Measurements from ENCODE around the gene C12orf54. TPM values are rescaled to one million over a fixed set of nuclear protein-coding genes. Genes with fewer than 3 reads are reported as not detected.
"Not testable (repeated sequence)": the region's sequence is repeated elsewhere in the genome, so short reads cannot be mapped to it uniquely, and the experiment has no call there.

Gene C12orf54
- not detected for total RNA-seq

DNA sequence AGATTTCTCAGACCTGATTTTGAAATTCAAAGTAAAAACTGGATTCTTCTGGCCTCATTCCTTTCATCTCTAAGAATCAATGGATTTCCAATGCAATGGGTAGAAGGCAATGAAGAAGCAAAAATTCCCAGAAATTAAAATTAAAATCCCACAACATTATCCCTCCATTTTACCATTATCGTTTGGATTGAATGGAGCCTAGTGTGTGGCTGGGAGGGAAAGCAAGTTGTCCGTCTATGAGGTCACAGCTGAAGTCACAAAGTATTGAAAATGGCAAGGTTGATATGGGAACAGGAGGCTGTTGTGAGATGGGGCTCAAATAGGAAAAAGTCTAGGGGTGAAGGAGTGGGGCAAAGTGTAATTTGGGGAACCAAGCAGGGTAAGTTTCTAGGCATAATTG is at the start of gene C12orf54:
Gene C12orf54, plus strand, starts transcription at position 301 of the 400 bp plus-strand sequence. CDS start 799 bp downstream, outside the sequence.
- DNase-seq = no peak

DNA sequence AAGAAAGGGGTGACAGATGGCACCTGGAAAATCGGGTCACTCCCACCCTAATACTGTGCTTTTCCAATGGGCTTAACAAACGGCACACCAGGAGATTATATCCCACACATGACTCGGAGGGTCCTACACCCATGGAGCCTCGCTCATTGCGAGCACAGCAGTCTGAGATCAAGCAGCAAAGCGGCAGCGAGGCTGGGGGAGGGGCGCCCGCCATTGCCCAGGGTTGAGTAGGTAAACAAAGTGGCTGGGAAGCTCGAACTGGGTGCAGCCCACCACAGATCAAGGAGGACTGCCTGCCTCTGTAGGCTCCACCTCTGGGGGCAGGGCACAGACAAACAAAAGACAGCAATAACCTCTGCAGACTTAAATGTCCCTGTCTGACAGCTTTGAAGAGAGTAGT is 48.3 kb upstream of the C12orf54 start:
- DNase-seq = not testable (repeated sequence)

DNA sequence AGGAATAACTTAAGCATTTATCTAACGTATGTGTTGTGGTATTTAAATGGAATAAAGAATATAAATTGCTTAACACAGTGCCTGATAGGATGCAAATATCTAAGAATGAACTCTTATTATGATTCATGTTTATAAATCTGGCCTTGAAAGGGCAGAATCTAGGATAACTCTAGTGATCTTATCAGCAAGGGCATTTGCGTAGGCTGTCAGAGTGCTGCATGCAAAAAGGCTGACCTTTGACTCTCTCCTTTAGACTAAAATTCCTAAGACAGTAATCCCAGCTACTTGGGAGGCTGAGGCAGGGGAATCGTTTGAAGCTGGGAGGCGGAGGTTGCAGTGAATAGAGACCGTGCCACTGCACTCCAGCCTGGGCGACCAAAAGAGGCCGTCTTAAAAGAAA is 41.2 kb upstream of the C12orf54 start:
- no peak for DNase-seq

DNA sequence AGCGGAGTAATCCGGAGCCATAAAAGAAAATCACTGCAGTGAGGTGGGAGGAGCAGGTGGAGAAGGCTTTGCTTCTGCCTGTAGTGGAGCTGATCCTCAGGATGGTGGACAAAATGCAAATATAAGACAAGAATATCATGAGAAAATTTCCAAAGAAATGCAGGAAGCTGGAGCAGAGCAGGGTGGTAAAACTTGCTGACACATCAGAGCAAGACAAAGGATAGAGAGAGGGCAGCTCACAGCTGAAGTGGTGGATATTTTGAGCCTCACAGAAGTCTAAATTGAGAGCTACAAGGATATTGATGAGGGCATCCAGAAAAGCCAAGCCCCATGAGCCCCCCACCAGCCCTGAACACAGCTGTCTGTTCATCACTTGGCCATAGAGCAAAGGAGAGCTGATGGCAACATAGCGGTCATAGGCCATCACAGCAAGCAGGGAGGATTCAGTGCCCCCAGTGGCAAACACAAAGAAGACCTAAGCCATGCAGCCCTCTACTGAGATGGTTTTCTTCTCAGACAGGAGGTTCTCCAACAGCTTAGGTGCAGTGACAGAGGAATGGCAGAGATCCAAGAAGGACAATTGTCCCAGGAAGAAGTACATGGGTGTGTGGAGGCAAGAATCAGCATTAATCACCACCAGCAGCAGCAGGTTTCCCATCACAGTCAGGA is 40.0 kb upstream of the C12orf54 start:
- no peak for DNase-seq

DNA sequence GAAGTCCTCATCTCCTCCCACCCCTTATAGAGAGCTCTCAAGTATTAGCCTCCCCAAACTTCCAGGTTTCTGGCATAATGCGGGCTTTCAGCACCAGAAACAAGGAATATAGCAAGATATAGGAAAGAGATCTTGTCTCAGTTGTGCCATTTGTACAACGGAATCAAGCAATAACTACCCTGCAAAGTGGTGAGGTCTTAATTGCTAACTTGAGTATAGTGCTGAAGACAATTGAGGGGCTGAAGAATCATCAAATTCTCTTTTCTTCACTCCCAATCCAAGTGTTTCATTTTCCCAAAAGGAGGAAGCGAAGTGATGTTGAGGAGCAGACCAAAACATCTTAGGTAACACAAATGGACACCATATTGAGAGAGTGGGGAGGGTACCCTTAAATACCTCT is 36.8 kb upstream of the C12orf54 start:
- no peak for DNase-seq

DNA sequence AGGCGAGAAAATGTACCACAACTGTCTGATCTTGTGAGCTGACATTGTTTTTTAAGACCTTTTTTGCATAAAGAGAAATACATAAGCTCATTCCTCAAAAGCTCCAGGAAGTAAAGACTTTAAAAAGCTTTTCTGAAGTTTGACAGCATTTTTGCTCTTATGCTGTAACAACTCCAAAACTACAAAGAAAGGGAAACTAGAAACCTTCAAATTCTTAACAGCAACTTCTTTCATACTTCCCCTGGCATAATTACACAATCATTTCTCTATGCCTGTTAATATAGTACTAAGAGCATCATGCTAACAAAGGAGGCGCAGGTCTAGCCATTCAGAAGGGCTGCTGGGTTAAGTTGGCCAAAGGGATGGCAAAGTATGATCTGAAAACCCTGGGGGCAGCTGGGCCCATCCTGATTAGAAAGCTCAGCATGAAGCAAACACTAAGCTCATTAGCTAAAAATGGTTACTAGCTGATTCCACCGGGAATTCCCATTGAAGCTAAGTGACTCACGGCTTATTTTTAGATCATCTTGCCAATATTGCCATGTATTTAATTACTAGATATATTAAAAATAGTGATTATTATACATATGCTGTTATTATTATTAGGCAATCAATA is 36.0 kb upstream of the C12orf54 start:
- DNase-seq = no peak

DNA sequence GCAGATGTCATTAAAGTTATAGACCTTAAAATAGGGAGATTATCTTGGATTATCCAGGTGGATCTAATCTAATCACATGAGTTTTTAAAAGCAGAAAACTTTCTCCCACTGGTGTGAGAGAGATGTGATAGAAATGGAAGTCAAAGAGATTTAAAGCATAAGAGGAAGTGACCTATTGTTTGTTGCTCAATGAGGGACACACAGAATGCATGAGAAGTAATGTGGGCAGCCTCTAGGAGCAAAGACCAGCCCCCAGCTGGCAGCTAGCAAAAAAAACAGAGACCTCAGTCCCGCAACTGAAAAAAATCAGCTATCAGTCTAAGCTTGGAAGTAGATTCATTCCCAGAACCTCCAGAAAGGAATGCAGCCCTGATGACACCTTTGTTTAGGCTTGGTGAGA is 34.5 kb upstream of the C12orf54 start:
- DNase-seq = no peak

DNA sequence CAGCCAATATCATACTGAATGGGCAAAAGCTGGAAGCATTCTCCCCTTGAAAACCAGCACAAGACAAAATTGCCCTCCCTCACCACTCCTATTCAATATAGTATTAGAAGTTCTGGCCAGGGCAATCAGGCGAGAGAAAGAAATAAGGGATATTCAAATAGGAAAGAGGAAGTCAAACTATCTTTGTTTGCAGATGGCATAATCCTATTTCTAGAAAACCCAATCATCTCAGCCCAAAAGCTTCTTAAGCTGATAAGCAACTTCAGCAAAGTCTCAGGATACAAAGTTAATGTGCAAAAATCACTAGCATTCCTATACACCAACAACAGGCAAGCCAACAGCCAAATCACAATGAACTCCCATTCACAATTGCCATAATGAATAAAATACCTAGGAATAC is 30.9 kb upstream of the C12orf54 start:
- DNase-seq = no peak

DNA sequence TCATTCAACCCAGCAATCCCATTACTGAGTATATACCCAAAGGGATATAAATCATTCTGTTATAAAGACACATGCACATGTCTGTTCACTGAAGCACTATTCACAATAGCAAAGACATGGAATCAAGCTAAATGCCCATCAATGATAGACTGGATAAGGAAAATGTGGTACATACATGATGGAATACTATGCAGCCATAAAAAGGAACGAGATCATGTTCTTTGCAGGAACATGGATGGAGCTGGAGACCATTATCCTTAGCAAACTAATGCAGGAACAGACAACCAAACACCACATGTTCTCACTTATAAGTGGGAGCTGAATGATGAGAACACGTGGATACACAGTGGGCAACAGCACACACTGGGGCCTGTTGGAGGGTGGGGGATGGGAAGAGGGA is 29.3 kb upstream of the C12orf54 start:
- not testable (repeated sequence) for DNase-seq

DNA sequence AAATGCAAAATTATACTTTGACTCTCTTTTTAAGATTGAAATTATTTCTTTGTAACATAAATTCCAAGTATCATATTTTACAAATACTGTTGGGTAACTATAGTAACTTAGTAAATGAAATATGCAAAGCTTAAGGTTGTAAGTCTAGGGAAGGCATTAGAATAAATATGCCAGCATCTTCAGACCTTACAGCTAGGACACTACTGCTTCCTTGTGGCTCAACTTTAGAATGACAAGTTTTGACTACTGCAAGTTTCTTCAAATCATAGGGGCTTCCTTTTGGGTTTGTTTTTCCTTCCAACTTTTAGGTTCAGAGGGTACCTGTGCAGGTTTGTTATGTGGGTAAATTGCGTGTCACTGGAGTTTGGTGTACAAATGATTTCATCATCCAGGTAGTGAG is 27.6 kb upstream of the C12orf54 start:
- DNase-seq = no peak

DNA sequence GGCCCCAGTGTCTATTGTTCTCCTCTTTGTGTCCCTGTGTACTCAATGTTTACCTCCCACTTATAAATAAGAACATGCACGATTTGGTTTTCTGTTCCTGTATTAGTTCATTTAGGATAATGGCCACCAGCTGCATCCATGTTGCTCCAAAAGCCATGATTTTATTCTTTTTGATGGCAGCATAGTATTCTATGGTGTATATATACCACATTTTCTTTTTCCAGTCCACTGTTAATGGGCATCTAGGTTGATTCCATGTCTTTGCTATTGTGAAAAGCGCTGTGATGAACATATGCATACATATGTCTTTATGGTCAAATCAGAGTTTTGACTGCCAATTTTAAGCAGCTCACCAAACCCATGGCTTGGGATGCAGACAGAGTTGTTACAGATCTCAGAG is 27.2 kb upstream of the C12orf54 start:
- no peak for DNase-seq

DNA sequence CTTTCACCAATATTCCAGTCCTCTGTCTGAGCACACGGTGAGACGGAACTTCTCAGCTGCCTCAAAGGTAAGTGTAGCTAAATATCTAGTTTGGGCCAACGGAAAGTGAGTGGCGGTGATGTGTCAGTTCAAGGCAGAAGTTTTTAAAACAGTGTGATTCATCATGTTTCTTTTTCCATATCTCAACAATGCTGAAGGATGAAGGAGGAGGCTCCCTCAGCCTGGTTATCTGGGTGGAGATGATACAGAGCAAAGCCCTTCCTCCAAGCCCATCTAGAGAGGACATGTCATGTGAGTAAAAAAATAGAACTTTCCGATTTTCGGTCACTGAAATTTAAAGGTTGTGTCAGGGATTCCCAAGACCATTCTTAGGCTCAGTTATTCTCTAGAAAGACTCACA is 23.0 kb upstream of the C12orf54 start:
- DNase-seq = no peak

DNA sequence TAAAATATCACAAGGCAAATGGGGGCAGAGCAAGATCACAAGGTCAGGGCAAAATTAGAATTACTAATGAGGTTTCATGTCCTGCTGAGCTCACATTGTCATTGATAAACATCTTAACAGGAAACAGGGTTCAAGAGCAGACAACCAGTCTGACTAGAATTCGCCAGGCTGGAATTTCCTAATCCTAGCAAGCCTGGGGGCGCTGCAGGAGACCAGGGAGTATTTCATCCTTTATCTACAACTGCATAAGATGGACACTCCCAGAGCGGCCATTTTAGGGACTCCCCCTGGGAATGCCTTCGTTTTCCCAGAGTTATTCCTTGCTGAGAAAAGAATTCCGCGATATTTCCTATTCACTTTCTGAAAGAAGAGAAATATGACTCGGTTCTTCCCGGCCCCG is 13.3 kb upstream of the C12orf54 start:
- DNase-seq = not testable (repeated sequence)

DNA sequence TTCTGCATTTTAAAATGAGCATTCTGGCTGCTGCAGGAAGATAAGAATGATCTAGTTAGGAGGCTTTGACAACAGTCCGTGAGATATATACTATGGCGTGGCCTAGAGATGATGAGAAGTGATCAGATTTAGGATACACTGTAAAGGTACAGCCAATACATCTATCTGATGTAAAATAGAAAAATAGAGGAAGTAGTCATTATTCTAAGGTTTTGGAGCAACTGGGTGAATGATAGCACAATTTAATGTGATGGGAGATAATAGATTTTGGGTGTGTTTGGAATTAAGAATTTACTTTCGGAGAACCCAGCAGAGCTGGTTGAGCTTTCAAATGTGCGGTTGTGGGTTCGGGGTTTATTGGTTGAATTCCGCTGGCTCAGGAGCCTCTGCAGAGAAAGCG is 10.0 kb upstream of the C12orf54 start, which contains the start of gene ANP32D:
Gene ANP32D, plus strand, starts transcription at position 301 of the 400 bp plus-strand sequence. CDS start 106 bp downstream, outside the sequence.
- DNase-seq = no peak

DNA sequence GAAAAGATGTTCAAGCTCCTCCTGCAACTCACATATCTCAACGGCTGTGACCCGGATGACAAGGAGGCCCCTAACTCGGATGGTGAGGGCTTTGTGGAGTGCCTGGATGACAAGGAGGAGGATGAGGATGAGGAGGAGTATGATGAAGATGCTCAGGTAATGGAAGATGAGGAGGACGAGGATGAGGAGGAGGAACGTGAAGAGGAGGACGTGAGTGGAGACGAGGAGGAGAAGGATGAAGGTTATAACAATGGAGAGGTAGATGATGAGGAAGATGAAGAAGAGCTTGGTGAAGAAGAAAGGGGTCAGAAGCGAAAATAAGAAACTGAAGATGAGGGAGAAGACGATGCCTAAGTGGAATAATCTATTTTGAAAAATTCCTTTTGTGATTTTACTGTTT is 9.2 kb upstream of the C12orf54 start:
- DNase-seq = no peak

DNA sequence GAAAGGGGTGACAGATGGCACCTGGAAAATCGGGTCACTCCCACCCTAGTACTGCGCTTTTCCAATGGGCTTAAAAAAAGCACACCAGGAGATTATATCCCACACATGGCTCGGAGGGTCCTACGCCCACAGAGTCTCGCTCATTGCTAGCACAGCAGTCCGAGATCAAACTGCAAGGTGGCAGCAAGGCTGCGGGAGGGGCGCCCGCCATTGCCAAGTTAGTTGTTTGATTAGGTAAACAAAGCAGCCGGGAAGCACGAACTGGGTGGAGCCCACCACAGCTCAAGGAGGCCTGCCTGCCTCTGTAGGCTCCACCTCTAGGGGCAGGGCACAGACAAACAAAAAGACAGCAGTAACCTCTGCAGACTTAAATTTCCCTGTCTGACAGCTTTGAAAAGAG is 7.8 kb upstream of the C12orf54 start:
- DNase-seq = not testable (repeated sequence)

DNA sequence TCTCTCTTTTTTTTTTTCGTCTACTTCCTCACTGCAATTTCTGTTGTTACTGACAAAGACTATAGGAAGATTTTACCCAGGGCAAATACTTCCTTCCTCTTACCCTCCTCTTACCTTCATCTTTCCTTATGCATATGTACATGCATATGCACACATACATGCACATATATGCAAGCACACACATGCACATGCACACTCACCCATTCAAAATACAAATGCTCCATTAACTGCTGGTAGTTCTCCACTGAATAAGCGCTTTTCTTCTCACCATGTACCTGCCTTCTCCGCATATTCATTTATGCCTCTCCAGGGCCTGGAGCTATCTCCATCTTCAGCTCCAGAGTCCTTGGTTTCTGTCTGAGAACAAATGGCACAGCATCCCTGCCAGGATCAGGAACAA is 632 bp downstream of the C12orf54 start:
- no peak for DNase-seq

DNA sequence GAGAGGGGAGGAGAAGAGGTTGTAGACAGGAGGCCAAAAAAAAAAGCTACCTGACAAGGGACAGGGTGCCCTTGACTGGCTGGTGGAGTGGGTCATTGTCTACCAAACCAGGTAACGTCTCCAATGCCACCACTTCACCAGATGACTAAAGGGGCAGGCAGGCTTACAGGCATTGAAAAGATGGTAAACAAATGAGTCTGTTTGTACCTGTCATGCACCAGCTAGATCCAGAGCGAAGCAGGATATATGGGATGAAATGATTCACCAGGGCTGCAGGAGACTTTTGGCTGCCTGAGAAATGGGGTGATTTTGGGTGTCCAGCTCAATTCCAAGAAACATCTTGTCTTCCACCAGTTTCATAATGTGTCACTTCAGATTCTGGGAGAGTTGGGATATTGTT is 4.0 kb downstream of the C12orf54 start:
- DNase-seq = no peak

DNA sequence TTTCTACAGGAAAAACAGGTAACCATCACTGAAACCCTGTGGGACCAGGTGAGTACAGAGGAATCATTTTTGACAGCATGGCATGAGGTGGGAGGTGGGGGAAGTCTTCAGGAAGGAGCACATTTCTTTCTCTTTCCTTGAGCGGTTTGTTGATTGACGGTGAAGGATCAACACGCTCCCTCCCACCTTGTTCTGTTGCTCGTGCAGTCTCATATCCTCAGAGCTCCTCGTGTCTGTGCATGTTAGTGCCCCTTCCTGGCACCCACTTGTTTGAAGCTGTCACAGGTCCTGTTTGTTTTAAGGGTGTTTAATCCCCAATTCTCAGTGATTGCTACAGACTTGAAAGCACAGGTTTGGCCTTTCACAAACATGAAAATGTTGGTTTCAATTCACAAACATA is 4.4 kb downstream of the C12orf54 start:
- no peak for DNase-seq

DNA sequence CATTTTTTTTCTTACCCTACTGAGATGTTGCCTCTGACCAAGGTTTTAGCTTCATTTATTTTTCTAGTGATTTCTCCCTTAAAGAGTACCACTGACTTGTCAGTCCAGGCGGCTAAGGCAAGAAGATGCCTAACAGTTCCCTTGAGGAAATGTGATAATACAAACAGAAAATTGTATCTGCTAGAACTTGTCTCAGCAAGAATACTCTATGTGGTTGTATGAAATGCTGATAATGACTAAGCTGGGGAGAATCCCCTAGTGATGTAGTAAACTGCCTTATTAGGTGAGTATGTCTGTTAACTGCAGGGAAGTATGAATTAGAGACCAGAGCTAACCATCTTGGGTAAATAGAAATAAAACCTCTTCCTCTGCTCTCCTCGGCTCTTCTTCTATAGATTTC is 6.7 kb downstream of the C12orf54 start:
- DNase-seq = no peak

DNA sequence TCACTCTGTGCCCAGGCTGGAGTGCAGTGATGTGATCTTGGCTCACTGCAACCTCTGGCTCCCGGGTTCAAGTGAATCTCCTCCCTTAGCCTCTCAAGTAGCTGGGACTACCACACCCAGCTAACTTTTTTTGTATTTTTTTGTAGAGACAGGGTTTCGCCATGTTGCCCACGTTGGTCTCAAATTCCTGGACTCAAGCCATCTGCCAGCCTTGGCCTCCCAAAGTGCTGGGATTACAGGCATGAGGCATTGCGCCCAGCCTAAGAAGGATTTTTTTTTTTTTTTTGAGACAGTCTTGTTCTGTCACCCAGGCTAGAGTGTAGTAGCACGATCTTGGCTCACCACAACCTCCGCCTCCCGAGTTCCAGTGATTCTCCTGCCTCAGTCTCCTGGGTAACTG is 7.2 kb downstream of the C12orf54 start:
- DNase-seq = not testable (repeated sequence)

DNA sequence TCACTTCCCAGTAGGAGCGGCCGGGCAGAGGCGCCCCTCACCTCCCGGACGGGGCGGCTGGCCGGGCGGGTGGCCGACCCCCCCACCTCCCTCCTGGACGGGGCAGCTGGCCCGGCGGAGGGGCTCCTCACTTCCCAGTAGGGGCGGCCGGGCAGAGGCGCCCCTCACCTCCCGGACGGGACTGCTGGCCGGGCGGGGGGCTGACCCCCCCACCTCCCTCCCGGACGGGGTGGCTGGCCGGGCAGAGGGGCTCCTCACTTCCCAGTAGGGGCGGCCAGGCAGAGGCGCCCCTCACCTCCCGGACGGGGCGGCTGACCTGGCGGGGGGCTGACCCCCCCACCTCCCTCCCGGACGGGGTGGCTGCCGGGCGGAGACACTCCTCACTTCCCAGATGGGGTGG is 18.0 kb downstream of the C12orf54 start:
- not testable (repeated sequence) for DNase-seq

DNA sequence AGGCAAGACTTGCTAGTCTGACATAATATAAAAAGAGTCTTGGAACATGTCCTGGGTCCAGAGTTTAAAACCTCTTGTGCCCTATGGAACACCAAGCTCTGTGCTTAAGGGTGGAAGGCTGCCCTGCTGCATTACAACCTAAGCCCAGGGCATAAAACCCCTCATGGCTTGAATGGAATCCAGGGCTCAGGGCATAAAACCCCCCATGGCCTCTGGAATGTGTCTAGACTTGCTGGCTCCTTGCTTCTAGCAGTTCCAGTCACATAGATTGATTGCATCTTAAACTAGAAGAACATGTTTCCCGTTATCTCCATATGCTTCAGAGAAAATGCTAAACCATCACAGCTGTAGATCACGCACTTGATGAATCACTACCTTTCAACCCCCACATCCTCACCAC is 24.5 kb downstream of the C12orf54 start:
- not testable (repeated sequence) for DNase-seq

DNA sequence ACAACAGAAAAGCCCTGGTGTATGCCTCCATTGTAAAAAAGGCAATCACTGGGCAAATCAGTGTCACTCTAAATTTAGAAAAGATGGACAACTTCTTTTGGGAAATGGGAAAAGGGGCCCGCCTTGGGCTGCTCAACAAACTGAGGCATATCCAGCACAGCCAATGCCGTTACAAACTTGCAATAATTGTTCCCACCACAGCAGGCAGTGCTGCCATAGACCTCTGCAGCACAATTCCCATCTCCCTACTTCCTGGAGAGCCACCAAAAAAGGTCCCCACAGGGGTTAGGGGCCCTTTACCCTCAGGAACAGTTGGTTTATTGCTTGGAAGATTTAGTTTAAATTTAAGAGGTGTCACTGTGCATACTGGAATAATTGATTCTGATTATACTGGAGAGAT is 26.7 kb downstream of the C12orf54 start:
- no peak for DNase-seq

DNA sequence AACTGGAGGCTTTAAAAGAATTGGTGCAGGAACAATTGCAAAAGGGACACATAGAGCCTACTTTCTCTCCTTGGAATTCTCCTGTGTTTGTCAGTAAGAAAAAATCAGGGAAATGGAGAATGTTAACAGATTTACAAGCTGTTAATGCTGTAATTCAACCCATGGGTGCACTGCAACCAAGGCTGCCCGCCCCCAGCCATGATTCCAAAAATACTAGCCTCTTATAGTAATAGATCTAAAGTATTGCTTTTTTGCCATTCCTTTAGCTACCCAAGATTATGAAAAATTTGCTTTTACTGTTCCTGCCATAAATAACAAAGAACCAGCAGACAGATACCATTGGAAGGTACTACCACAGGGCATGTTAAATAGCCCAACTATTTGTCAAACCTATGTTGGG is 27.8 kb downstream of the C12orf54 start:
- DNase-seq = no peak

Measured in effector CD4-positive, alpha-beta T cell (primary cell).